ENCODE results near the gene DHX16.

DHX16 gene

GRCh38 chr6:30614044-30614842 lies 58.6 kb downstream of the DHX16 start:
- peaks cover 14% of the 10 kb centered on the region; the same call in 1 of the 2 replicates for H3K36me3 ChIP-seq (ENCODE audit: control insufficient read depth, insufficient read depth, low read length)
- H3K27ac ChIP-seq (ENCODE audit: low read length) = no peak overlapping the region
- H3K27me3 ChIP-seq (ENCODE audit: control insufficient read depth, insufficient read depth, low read length) = no peaks in the 10 kb centered on the region
- H3K4me3 ChIP-seq (ENCODE audit: low read length) = no peak overlapping the region; the same call in 1 of the 2 replicates
- WGBS (ENCODE audit: insufficient coverage, insufficient read length) = no CpG with 5 or more reads among the region's 8 CpGs
- DNase-seq (ENCODE audit: low read depth, low spot score) = no peak
- no peaks in the 10 kb centered on the region for H3K9me3 ChIP-seq (ENCODE audit: control insufficient read depth, insufficient read depth, low read length)
- no peaks in the 10 kb centered on the region; the same call in 1 of the 2 replicates for H3K4me1 ChIP-seq (ENCODE audit: control insufficient read depth, insufficient read depth, low read length)

- no peak for DNase-seq (ENCODE audit: low read depth, low spot score)
- Histone ChIP-seq H3K36me3 (ENCODE audit: control insufficient read depth, insufficient read depth, low read length) (peaks cover 22% of the 10 kb centered on the region; the same call in 1 of the 2 replicates), H3K27ac (ENCODE audit: low read length) (no peak overlapping the region), H3K4me3 (ENCODE audit: low read length) (no peak overlapping the region), H3K4me1 (ENCODE audit: control insufficient read depth, insufficient read depth, low read length) (no peaks in the 10 kb centered on the region; the same call in 1 of the 2 replicates), H3K27me3 (ENCODE audit: control insufficient read depth, insufficient read depth, low read length) (no peaks in the 10 kb centered on the region), H3K9me3 (ENCODE audit: control insufficient read depth, insufficient read depth, low read length) (no peaks in the 10 kb centered on the region)
These were observed 59.4 kb downstream of the DHX16 start for GRCh38 chr6:30613251-30614043.

DNA sequence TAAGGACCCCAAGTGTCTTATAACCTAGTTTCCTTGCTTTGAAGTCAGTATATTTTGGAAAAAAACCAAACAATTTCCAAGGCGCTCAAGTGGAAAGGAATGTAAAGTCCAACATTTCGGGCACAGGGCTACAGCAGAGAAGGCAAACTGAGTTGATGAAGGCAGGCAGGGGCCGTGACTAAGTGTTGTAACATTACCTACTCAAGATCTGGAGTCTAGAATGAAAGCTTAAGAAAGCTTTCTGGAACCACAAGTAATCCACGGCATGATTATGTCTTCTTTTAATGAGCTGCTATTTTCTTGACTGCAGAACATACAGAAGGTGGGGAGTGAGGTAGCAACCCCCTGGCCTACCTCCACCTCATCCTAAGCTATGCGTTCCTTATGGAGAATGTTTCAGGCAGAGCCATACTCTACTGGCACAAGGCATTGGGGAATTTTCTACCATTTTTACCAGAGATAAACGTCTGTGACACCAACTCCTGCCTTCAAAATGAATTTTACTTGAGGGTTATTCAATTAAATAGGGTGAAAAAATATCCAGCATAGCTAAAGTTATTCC lies 60.0 kb downstream of the DHX16 start:
- no peaks in the 10 kb centered on the region for H3K9me3 ChIP-seq (ENCODE audit: control insufficient read depth, insufficient read depth, low read length)
- H3K36me3 ChIP-seq (ENCODE audit: control insufficient read depth, insufficient read depth, low read length) = peaks cover 22% of the 10 kb centered on the region; the same call in 1 of the 2 replicates
- no CpG with 5 or more reads among the region's 6 CpGs for WGBS (ENCODE audit: insufficient coverage, insufficient read length)
- H3K27me3 ChIP-seq (ENCODE audit: control insufficient read depth, insufficient read depth, low read length) = no peaks in the 10 kb centered on the region
- no peak for DNase-seq (ENCODE audit: low read depth, low spot score)
- no peaks in the 10 kb centered on the region; the same call in 1 of the 2 replicates for H3K4me1 ChIP-seq (ENCODE audit: control insufficient read depth, insufficient read depth, low read length)
- no peak overlapping the region for H3K4me3 ChIP-seq (ENCODE audit: low read length)
- no peak overlapping the region for H3K27ac ChIP-seq (ENCODE audit: low read length)

- WGBS (ENCODE audit: insufficient coverage, insufficient read length) = no CpG with 5 or more reads among the region's 1 CpG
These were observed 60.6 kb downstream of the DHX16 start for GRCh38 chr6:30612213-30612612.

GRCh38 chr6:30611856-30612194 lies 61.0 kb downstream of the DHX16 start:
- no peaks in the 10 kb centered on the region; the same call in 1 of the 2 replicates for H3K4me1 ChIP-seq (ENCODE audit: control insufficient read depth, insufficient read depth, low read length)
- no peaks in the 10 kb centered on the region for H3K9me3 ChIP-seq (ENCODE audit: control insufficient read depth, insufficient read depth, low read length)
- no peaks in the 10 kb centered on the region for H3K27me3 ChIP-seq (ENCODE audit: control insufficient read depth, insufficient read depth, low read length)
- WGBS (ENCODE audit: insufficient coverage, insufficient read length) = no CpG with 5 or more reads among the region's 2 CpGs
- no peak for DNase-seq (ENCODE audit: low read depth, low spot score)
- H3K27ac ChIP-seq (ENCODE audit: low read length) = no peak overlapping the region
- no peak overlapping the region for H3K4me3 ChIP-seq (ENCODE audit: low read length)
- peaks cover 22% of the 10 kb centered on the region; the same call in 1 of the 2 replicates for H3K36me3 ChIP-seq (ENCODE audit: control insufficient read depth, insufficient read depth, low read length)

More at GRCh38 chr6:30612213-30612612, 60.6 kb downstream of the DHX16 start:
- no peak overlapping the region for H3K27ac ChIP-seq (ENCODE audit: low read length)
- H3K4me3 ChIP-seq (ENCODE audit: low read length) = no peak overlapping the region
- H3K9me3 ChIP-seq (ENCODE audit: control insufficient read depth, insufficient read depth, low read length) = no peaks in the 10 kb centered on the region
- no peaks in the 10 kb centered on the region for H3K27me3 ChIP-seq (ENCODE audit: control insufficient read depth, insufficient read depth, low read length)
- no peak for DNase-seq (ENCODE audit: low read depth, low spot score)
- H3K4me1 ChIP-seq (ENCODE audit: control insufficient read depth, insufficient read depth, low read length) = no peaks in the 10 kb centered on the region; the same call in 1 of the 2 replicates
- peaks cover 22% of the 10 kb centered on the region; the same call in 1 of the 2 replicates for H3K36me3 ChIP-seq (ENCODE audit: control insufficient read depth, insufficient read depth, low read length)

DNA sequence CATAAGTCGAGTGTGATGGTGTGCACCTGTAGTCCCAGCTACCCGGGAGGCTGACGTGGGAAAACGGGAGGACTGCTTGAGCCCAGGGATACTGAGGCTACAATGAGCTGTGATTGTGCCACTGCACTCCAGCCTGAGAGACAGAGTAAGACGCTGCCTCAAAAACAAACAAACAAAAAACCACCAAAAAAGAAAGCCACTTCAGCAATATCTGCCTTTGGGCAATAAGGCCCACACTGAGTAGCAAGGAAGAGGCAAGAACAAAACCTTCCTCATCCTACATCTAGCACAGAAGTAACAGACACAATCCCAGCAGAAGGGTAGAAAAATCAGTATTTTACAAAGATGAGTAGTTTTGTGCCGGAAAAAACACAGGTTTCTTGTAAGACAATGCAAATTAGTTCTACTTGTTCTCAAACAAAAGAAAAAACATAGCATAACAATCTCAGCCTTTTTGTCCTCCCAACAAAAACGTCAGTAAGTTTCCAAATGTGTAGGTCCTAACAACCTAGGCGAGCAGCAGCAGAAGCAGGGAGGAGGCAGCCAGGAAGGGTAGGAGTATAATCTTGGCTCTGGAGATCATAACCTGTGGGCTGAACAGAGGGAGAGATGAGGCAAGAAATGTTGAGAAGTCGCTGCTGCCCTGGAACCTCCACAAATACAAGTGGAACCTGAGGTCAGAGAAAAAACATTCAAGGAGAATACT lies 61.5 kb downstream of the DHX16 start:
- H3K9me3 ChIP-seq (ENCODE audit: control insufficient read depth, insufficient read depth, low read length) = no peaks in the 10 kb centered on the region
- no peak for DNase-seq (ENCODE audit: low read depth, low spot score)
- no peak overlapping the region for H3K27ac ChIP-seq (ENCODE audit: low read length)
- WGBS (ENCODE audit: insufficient coverage, insufficient read length) = no CpG with 5 or more reads among the region's 9 CpGs
- H3K27me3 ChIP-seq (ENCODE audit: control insufficient read depth, insufficient read depth, low read length) = no peaks in the 10 kb centered on the region
- H3K36me3 ChIP-seq (ENCODE audit: control insufficient read depth, insufficient read depth, low read length) = peaks cover 23% of the 10 kb centered on the region
- H3K4me1 ChIP-seq (ENCODE audit: control insufficient read depth, insufficient read depth, low read length) = no peaks in the 10 kb centered on the region; the same call in 1 of the 2 replicates
- H3K4me3 ChIP-seq (ENCODE audit: low read length) = no peak overlapping the region

GRCh38 chr6:30610065-30610464 lies 62.7 kb downstream of the DHX16 start:
- Histone ChIP-seq H3K27ac (ENCODE audit: low read length) (no peak overlapping the region), H3K4me1 (ENCODE audit: control insufficient read depth, insufficient read depth, low read length) (no peaks in the 10 kb centered on the region; the same call in 1 of the 2 replicates), H3K27me3 (ENCODE audit: control insufficient read depth, insufficient read depth, low read length) (no peaks in the 10 kb centered on the region), H3K36me3 (ENCODE audit: control insufficient read depth, insufficient read depth, low read length) (peaks cover 27% of the 10 kb centered on the region), H3K9me3 (ENCODE audit: control insufficient read depth, insufficient read depth, low read length) (no peaks in the 10 kb centered on the region), H3K4me3 (ENCODE audit: low read length) (no peak overlapping the region)
- DNase-seq (ENCODE audit: low read depth, low spot score) = no peak
- no CpG with 5 or more reads among the region's 4 CpGs for WGBS (ENCODE audit: insufficient coverage, insufficient read length)

GRCh38 chr6:30603961-30604360 lies 68.8 kb downstream of the DHX16 start:
- DNase-seq (ENCODE audit: low read depth, low spot score) = no peak
- Histone ChIP-seq H3K4me3 (ENCODE audit: low read length) (no peak overlapping the region), H3K4me1 (ENCODE audit: control insufficient read depth, insufficient read depth, low read length) (no peaks in the 10 kb centered on the region), H3K27me3 (ENCODE audit: control insufficient read depth, insufficient read depth, low read length) (no peaks in the 10 kb centered on the region), H3K9me3 (ENCODE audit: control insufficient read depth, insufficient read depth, low read length) (no peaks in the 10 kb centered on the region), H3K36me3 (ENCODE audit: control insufficient read depth, insufficient read depth, low read length) (peaks cover 64% of the 10 kb centered on the region), H3K27ac (ENCODE audit: low read length) (no peak overlapping the region)
- WGBS (ENCODE audit: insufficient coverage, insufficient read length) = 100% methylated on average over 2 of the region's 13 CpGs

Data from iPS DF 6.9 (cell line).